HEK293 (cell line): ENCODE measurements around the gene LPCAT2.

ENCODE experiments used
- CTCF ChIA-PET: fragments of 350-600 bp; formaldehyde crosslinking; extraction: SDS; loops from one replicate; lab custom pipeline; 2021; ENCODE audit warnings: antibody characterized with exemption; lab: Yijun Ruan, JAX
- POLR2A ChIA-PET: fragments of 300-600 bp; formaldehyde crosslinking; extraction: SDS; loops from one replicate; lab custom pipeline; 2020; ENCODE audit warnings: antibody characterized with exemption, inconsistent platforms; lab: Yijun Ruan, JAX
- H3K27ac ChIP-seq: fragments of 200-500 bp; sonication (Bioruptor generic); 2 replicates; pipeline ENCODE4 v1.5.1; 2014; ENCODE audit warnings: low read depth, low read length, control low read depth, inconsistent platforms; ENCODE audit errors: extremely low read depth
- H3K36me3 ChIP-seq, 2 experiments: fragments of 200-500 bp in 1 of 2; sonication (Bioruptor generic) in 1 of 2; 1 replicate in 1 of 2; 2 replicates in 1 of 2; pipeline ENCODE4 v1.5.1; 2014 to 2017; ENCODE audit warnings: inconsistent platforms in 2 of 2, low read length in 2 of 2; ENCODE audit not compliant: control insufficient read depth in 2 of 2, insufficient read depth in 1 of 2
- H3K4me1 ChIP-seq: fragments of 200-500 bp; sonication (Bioruptor generic); 2 replicates; pipeline ENCODE4 v1.5.1; 2014; ENCODE audit warnings: mild to moderate bottlenecking, low read length, inconsistent platforms; ENCODE audit not compliant: control insufficient read depth, insufficient read depth
- H3K4me3 ChIP-seq: 2 replicates; pipeline ENCODE4 v1.5.1; 2011; ENCODE audit warnings: low read depth, mild to moderate bottlenecking, control low read depth, low read length, moderate library complexity
- H3K9me3 ChIP-seq: fragments of 200-500 bp; sonication (Bioruptor generic); 2 replicates; pipeline ENCODE4 v1.5.1; 2014; ENCODE audit warnings: low read depth, low read length, inconsistent platforms; ENCODE audit not compliant: control insufficient read depth, insufficient read depth
- MEIS1 ChIP-seq: sonication (generic); formaldehyde crosslinking; IDR thresholded peaks from 2 replicates; pipeline ENCODE4 v1.8.1; 2022; ENCODE audit warnings: missing genetic modification reagents, mild to moderate bottlenecking, borderline replicate concordance
- MYNN ChIP-seq: fragments of 450-650 bp; formaldehyde crosslinking; IDR thresholded peaks from 2 replicates; pipeline ENCODE4 v1.5.1; 2016; ENCODE audit warnings: missing biosample characterization, missing genetic modification characterization, borderline replicate concordance
- SP2 ChIP-seq: fragments of 450-650 bp; formaldehyde crosslinking; IDR thresholded peaks from 2 replicates; pipeline ENCODE4 v1.5.1; 2016; ENCODE audit warnings: missing biosample characterization, missing genetic modification characterization
- WT1 ChIP-seq: fragments of 450-650 bp; formaldehyde crosslinking; IDR thresholded peaks from 2 replicates; pipeline ENCODE4 v1.5.1; 2016; ENCODE audit warnings: missing biosample characterization, missing genetic modification characterization
- ZEB2 ChIP-seq: fragments of 450-650 bp; formaldehyde crosslinking; IDR thresholded peaks from 2 replicates; pipeline ENCODE4 v1.5.1; 2016; ENCODE audit warnings: missing biosample characterization, missing genetic modification characterization
- ZIC2 ChIP-seq: fragments of 450-650 bp; formaldehyde crosslinking; IDR thresholded peaks from 2 replicates; pipeline ENCODE4 v1.5.1; 2016; ENCODE audit warnings: missing biosample characterization, missing genetic modification characterization
- ZNF133 ChIP-seq: fragments of 450-650 bp; formaldehyde crosslinking; IDR thresholded peaks from 2 replicates; pipeline ENCODE4 v1.5.1; 2016; ENCODE audit warnings: missing biosample characterization, missing genetic modification characterization
- ZNF248 ChIP-seq: fragments of 450-650 bp; formaldehyde crosslinking; IDR thresholded peaks from 2 replicates; pipeline ENCODE4 v1.5.1; 2017; ENCODE audit warnings: missing biosample characterization, missing genetic modification characterization
- ZNF37A ChIP-seq: fragments of 450-650 bp; IDR thresholded peaks from 2 replicates; pipeline ENCODE4 v1.5.1; 2018; ENCODE audit warnings: missing biosample characterization, missing genetic modification characterization
- ZNF404 ChIP-seq: fragments of 450-650 bp; formaldehyde crosslinking; IDR thresholded peaks from 2 replicates; pipeline ENCODE4 v1.5.1; 2017; ENCODE audit warnings: missing biosample characterization, missing genetic modification characterization
- ZNF48 ChIP-seq: fragments of 450-650 bp; formaldehyde crosslinking; IDR thresholded peaks from 2 replicates; pipeline ENCODE4 v1.5.1; 2016; ENCODE audit warnings: missing biosample characterization, missing genetic modification characterization
- ZNF514 ChIP-seq: fragments of 450-650 bp; formaldehyde crosslinking; IDR thresholded peaks from 2 replicates; pipeline ENCODE4 v1.5.1; 2016; ENCODE audit warnings: missing biosample characterization, missing genetic modification characterization
- ZNF521 ChIP-seq: fragments of 450-650 bp; formaldehyde crosslinking; IDR thresholded peaks from 2 replicates; pipeline ENCODE4 v1.5.1; 2017; ENCODE audit warnings: missing biosample characterization, mild to moderate bottlenecking, missing genetic modification characterization
- ZNF654 ChIP-seq: fragments of 450-650 bp; formaldehyde crosslinking; IDR thresholded peaks from 2 replicates; pipeline ENCODE4 v1.5.1; 2016; ENCODE audit warnings: low read depth, missing biosample characterization, missing genetic modification characterization
- ZNF707 ChIP-seq: fragments of 450-650 bp; formaldehyde crosslinking; IDR thresholded peaks from 2 replicates; pipeline ENCODE4 v1.5.1; 2016; ENCODE audit warnings: missing biosample characterization, missing genetic modification characterization
- TF ChIP-seq, protein P1 (sequence below): fragments of 450-650 bp; formaldehyde crosslinking; IDR thresholded peaks from 2 replicates; pipeline ENCODE4 v1.5.1; 2017; ENCODE audit warnings: missing biosample characterization, missing genetic modification characterization
- TF ChIP-seq, protein P2 (sequence below): fragments of 450-650 bp; formaldehyde crosslinking; IDR thresholded peaks from 2 replicates; pipeline ENCODE4 v1.5.1; 2016; ENCODE audit warnings: missing biosample characterization, missing genetic modification characterization
- TF ChIP-seq, protein P3 (sequence below): fragments of 450-650 bp; formaldehyde crosslinking; IDR thresholded peaks from 2 replicates; pipeline ENCODE4 v1.5.1; 2016; ENCODE audit warnings: missing biosample characterization, missing genetic modification characterization
- TF ChIP-seq, protein P4 (sequence below): fragments of 450-650 bp; formaldehyde crosslinking; IDR thresholded peaks from 2 replicates; pipeline ENCODE4 v1.5.1; 2017; ENCODE audit warnings: missing biosample characterization, missing genetic modification characterization
- TF ChIP-seq, protein P5 (sequence below): fragments of 450-650 bp; formaldehyde crosslinking; IDR thresholded peaks from 2 replicates; pipeline ENCODE4 v1.5.1; 2016; ENCODE audit warnings: missing biosample characterization, missing genetic modification characterization

LPCAT2 gene

DNA sequence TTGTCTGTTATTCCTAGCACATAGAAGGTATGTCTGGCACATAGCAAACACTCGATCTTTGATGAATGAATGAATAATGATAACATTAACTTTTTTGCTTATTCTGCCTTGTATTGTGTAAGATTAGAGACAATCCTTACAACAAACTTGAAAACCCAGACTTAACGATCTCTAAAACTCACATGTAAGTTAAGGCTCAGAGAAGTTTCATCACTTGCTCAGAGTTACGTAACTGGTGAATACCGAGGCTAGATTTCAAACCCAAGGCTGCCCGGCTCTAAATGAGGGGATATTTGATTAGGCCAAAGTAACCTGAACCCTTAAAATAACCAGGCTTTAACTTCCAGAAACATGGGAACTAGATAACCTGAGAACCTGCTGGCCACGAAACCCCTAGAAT lies 79.9 kb downstream of the LPCAT2 start:
- ChIA-PET CTCF (no interaction called here), POLR2A (no interaction called here)
- Histone ChIP-seq H3K4me3 (no peak overlapping the region), H3K4me1 (no peaks in the 10 kb centered on the region), H3K36me3 (no peaks in the 10 kb centered on the region), H3K27ac (no peak overlapping the region), H3K9me3 (no peaks in the 10 kb centered on the region)
- TF ChIP-seq, protein P1, sequence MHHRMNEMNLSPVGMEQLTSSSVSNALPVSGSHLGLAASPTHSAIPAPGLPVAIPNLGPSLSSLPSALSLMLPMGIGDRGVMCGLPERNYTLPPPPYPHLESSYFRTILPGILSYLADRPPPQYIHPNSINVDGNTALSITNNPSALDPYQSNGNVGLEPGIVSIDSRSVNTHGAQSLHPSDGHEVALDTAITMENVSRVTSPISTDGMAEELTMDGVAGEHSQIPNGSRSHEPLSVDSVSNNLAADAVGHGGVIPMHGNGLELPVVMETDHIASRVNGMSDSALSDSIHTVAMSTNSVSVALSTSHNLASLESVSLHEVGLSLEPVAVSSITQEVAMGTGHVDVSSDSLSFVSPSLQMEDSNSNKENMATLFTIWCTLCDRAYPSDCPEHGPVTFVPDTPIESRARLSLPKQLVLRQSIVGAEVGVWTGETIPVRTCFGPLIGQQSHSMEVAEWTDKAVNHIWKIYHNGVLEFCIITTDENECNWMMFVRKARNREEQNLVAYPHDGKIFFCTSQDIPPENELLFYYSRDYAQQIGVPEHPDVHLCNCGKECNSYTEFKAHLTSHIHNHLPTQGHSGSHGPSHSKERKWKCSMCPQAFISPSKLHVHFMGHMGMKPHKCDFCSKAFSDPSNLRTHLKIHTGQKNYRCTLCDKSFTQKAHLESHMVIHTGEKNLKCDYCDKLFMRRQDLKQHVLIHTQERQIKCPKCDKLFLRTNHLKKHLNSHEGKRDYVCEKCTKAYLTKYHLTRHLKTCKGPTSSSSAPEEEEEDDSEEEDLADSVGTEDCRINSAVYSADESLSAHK (tag by site-specific recombination) = no peak
- TF ChIP-seq, protein P2, sequence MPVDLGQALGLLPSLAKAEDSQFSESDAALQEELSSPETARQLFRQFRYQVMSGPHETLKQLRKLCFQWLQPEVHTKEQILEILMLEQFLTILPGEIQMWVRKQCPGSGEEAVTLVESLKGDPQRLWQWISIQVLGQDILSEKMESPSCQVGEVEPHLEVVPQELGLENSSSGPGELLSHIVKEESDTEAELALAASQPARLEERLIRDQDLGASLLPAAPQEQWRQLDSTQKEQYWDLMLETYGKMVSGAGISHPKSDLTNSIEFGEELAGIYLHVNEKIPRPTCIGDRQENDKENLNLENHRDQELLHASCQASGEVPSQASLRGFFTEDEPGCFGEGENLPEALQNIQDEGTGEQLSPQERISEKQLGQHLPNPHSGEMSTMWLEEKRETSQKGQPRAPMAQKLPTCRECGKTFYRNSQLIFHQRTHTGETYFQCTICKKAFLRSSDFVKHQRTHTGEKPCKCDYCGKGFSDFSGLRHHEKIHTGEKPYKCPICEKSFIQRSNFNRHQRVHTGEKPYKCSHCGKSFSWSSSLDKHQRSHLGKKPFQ = no peak
- TF ChIP-seq WT1 (tag by site-specific recombination) = no peak

GRCh38 chr16:55592306-55592705 lies 83.4 kb downstream of the LPCAT2 start:
- H3K36me3 ChIP-seq = no peaks in the 10 kb centered on the region
- H3K4me3 ChIP-seq = no peak overlapping the region
- H3K9me3 ChIP-seq = no peaks in the 10 kb centered on the region
- no peaks in the 10 kb centered on the region for H3K4me1 ChIP-seq
- H3K27ac ChIP-seq = no peak overlapping the region
- no peak for TF ChIP-seq ZNF48 (tag by site-specific recombination)
- TF ChIP-seq, protein P1 (tag by site-specific recombination) = no peak
- no peak for TF ChIP-seq ZNF37A (tag by site-specific recombination)
- no peak for TF ChIP-seq ZNF521 (tag by site-specific recombination)
- TF ChIP-seq ZNF133 (tag by site-specific recombination) = no peak
- TF ChIP-seq MEIS1 (CRISPR knock-in tag) = no peak
- TF ChIP-seq ZEB2 (tag by site-specific recombination) = no peak
- ChIA-PET POLR2A (no interaction called here), CTCF (interaction anchor here (1.9 kb wide), 1 partner anchor 127 kb away, joined by 9 read pairs; no protein-coding TSS in a partner anchor)

- Histone ChIP-seq H3K36me3 (no peaks in the 10 kb centered on the region), H3K4me3 (no peak overlapping the region), H3K27ac (no peak overlapping the region), H3K9me3 (no peaks in the 10 kb centered on the region), H3K4me1 (no peaks in the 10 kb centered on the region)
- POLR2A ChIA-PET = no interaction called here
- TF ChIP-seq, protein P3, sequence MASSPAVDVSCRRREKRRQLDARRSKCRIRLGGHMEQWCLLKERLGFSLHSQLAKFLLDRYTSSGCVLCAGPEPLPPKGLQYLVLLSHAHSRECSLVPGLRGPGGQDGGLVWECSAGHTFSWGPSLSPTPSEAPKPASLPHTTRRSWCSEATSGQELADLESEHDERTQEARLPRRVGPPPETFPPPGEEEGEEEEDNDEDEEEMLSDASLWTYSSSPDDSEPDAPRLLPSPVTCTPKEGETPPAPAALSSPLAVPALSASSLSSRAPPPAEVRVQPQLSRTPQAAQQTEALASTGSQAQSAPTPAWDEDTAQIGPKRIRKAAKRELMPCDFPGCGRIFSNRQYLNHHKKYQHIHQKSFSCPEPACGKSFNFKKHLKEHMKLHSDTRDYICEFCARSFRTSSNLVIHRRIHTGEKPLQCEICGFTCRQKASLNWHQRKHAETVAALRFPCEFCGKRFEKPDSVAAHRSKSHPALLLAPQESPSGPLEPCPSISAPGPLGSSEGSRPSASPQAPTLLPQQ (tag by site-specific recombination) = no peak
- no peak for TF ChIP-seq ZNF654 (tag by site-specific recombination)
- TF ChIP-seq, protein P4, sequence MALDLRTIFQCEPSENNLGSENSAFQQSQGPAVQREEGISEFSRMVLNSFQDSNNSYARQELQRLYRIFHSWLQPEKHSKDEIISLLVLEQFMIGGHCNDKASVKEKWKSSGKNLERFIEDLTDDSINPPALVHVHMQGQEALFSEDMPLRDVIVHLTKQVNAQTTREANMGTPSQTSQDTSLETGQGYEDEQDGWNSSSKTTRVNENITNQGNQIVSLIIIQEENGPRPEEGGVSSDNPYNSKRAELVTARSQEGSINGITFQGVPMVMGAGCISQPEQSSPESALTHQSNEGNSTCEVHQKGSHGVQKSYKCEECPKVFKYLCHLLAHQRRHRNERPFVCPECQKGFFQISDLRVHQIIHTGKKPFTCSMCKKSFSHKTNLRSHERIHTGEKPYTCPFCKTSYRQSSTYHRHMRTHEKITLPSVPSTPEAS (tag by site-specific recombination) = no peak
- TF ChIP-seq ZNF707 = no peak
- TF ChIP-seq ZIC2 (tag by site-specific recombination) = no peak
- no peak for TF ChIP-seq ZNF514 (tag by site-specific recombination)
- TF ChIP-seq ZNF248 (tag by site-specific recombination) = no peak
- TF ChIP-seq, protein P5, sequence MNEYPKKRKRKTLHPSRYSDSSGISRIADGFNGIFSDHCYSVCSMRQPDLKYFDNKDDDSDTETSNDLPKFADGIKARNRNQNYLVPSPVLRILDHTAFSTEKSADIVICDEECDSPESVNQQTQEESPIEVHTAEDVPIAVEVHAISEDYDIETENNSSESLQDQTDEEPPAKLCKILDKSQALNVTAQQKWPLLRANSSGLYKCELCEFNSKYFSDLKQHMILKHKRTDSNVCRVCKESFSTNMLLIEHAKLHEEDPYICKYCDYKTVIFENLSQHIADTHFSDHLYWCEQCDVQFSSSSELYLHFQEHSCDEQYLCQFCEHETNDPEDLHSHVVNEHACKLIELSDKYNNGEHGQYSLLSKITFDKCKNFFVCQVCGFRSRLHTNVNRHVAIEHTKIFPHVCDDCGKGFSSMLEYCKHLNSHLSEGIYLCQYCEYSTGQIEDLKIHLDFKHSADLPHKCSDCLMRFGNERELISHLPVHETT (tag by site-specific recombination) = no peak
- TF ChIP-seq ZNF404 (tag by site-specific recombination) = no peak
- no peak for TF ChIP-seq MYNN (tag by site-specific recombination)
- TF ChIP-seq SP2 = no peak
- TF ChIP-seq MEIS1 (CRISPR knock-in tag) = no peak
- CTCF ChIA-PET = no interaction called here
These were observed 89.1 kb downstream of the LPCAT2 start for GRCh38 chr16:55597928-55598327.
